GM04504 (cell line): ENCODE data around the gene IFIT5.
A peak's percentile ranks its signal among the peaks of the same experiment; 100 is the strongest.
"Not testable (repeated sequence)": the region's sequence is repeated elsewhere in the genome, so short reads cannot be mapped to it uniquely, and the experiment has no call there.

ENCODE experiments used
- DNase-seq: peaks from one replicate; pipeline ENCODE4 v3.0.0-alpha.2; 2012; ENCODE audit warnings: low read depth

IFIT5 gene

GRCh38 chr10:89414146-89414878 lies at the start of gene IFIT5:
TSS of gene IFIT5 (plus strand) at chr10:89414568. CDS start at chr10:89414799, 231 bp downstream.
- peak; percentile 48 for DNase-seq

DNA sequence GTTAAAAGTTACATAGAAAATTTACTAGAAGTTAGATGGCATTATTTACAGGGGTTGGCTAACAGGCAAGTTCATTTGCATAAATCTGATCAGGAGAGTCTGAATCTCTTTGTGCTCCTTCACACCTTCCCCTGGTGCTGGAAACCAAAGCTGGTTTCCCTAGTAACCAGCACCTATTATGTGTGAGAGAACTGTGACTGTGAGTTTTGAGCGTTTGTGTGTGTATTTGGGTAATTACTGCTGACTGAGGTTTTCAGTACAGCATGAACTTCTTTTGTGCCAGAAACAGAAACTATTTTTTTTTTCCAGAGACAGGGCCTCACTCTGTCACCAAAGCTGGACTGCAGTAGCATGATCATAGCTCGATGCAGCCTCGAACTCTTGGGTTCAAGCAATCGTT lies 46.8 kb upstream of the IFIT5 start:
- no peak for DNase-seq

DNA sequence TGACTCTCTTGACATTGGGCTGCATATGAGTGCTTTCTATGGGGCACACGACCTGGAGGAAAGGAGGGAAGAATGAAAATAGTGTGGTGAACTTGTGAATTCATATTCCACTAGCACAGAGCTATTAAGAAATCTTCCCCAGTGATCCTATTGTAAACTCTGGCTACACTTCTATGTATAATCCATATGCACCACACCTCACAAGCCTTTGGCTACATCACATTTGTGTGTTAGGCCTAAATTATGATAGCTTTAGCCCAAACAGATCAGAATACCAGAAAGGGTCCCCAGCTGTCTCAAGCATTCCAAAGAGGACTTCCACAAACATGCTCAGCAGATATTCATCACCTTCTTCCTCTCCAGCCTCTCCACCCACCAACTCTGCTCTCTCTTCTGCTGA lies 46.2 kb upstream of the IFIT5 start:
- no peak for DNase-seq

GRCh38 chr10:89369156-89370105 lies 44.9 kb upstream of the IFIT5 start:
- no peak for DNase-seq

- DNase-seq = no peak
Measured at GRCh38 chr10:89371079-89371478, 43.3 kb upstream of the IFIT5 start.

DNA sequence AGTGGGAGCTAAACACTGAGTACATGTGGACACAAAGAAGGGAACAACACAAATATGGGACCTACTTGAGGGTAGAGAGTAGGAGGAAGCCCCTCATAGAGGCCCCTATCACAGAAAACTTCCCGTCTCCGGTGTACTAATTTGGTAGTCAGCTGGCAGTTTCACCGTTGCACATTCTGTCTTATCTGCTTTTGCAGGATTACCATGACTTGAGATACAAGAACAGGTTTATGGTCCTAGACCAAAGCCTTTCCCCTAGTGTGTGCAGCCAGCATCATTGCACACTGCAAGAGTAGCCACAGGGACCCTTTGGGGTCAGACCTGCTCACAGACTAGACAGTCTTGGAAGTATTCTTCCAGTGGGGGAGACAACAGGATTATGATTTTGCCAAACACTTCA lies 42.4 kb upstream of the IFIT5 start:
- no peak for DNase-seq

DNA sequence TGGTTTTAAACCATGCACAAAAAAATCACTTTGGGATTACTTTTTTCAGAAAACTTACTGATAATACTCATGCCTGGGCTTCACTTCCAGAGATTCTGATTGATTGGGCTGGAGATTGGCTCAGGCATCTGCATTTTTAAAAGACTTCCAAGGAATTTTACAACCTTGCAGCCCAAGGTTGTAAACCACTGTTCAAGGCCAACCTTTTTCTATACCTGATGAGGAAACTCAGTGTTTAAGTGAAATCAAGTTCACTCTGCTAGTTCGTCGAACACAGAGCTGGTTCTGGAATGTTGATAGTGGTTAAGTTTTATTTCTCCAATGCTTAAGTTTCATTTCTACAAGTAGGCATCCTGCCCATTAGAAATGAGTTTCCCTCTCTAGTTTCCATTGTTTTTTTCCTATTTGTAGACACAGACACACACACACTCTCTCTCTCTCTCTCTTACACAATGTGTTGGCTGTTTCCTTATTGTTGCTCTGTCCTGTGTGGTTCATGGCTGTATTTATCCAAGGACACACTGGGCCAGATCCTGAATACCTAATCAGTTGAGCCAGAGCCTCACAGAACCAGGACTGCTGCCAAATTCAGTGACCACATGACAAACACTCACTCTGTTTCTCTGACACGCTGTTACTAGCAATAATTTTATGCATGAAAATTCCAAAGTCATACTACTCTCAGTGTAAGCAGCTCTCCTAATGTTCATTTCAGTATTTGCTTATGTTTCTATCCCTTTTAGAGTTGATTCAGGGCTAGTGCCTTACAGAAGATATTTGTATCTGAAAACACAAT lies 40.3 kb upstream of the IFIT5 start:
- peak; percentile 97 for DNase-seq

- no peak for DNase-seq
Measured at GRCh38 chr10:89374713-89375141, 39.6 kb upstream of the IFIT5 start.

- no peak for DNase-seq
Measured at GRCh38 chr10:89377705-89378637, 36.4 kb upstream of the IFIT5 start, which contains the start of gene IFIT1B. TSS of gene IFIT1B (plus strand) at chr10:89378056. CDS start at chr10:89378136, 80 bp downstream.

GRCh38 chr10:89379103-89379502 lies 35.3 kb upstream of the IFIT5 start:
- DNase-seq = no peak

DNA sequence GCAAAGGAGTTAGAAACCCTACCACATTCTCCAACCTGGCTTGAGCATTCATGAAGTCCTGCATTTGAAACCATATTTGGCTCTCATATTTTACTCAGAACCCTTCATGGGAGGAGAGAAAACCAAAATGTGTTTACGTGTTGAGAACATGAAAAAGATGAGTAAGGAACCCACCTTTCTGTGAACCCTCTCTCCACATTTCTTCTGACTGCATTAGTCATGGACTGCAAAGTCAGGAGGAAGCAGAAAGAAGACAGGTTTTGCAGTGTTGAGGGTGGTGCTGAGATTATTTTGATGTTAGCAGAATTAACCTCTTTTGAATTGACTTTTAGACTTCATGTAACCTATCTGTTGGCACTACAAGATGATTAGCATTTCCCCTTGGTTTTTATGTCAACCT lies 31.6 kb upstream of the IFIT5 start:
- DNase-seq = no peak

- DNase-seq = no peak
Measured at GRCh38 chr10:89384474-89385340, 29.7 kb upstream of the IFIT5 start.

- DNase-seq = no peak
Measured at GRCh38 chr10:89388806-89389205, 25.6 kb upstream of the IFIT5 start.

DNA sequence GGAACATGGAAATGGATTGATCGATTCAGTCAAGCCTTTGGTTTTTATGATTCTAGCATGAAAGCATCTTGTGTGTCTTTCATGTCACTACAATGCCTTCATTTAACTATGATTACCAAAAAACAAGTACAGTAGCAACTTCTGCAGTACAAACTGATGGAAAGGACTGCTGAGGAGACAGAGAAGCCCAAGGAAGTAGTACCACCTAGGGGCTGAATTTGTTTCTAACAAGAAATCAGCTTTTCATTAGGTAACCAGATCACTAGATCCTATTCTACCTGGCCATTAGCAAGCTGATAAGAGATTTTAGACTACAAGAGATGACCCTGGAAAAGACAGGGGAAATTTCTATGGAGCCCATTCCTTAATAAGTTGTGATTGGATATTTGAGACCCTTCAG lies 25.1 kb upstream of the IFIT5 start:
- no peak for DNase-seq

DNA sequence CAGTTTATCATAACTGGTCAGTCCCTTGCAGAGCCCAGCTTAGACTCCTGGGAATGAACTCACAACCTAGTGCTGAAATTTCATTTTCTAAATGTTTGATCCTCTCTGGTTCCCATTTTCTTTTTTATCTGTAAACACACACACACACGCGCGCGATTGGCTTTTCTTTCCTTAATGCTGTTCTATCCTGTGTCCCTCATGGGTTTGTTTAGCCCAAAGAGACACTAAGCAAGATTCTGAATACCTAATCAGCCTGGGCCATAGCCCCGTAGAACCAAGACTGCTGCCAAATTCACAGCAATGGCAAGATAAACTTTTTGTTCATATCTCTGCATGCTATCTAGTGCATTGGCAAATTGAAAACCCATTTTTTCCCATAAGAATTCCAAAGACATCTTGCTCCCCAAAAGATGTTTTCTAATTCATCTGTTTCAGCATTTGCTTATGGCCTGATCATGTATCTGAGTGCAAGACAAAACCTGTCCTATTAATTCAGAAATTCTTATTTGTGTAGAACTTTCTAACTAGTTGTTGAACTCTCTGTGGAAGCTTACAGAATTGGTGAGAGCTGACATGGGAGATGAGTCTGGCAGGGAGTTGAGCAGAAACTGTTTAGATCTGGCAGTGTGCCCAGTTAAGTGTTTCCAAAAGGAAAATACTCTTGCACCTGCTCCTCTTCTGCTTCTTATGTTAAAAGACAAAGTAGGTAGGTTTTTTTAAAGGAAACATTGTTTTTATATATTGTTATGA lies 23.7 kb upstream of the IFIT5 start:
- no peak for DNase-seq

- not testable (repeated sequence) for DNase-seq
Measured at GRCh38 chr10:89391226-89391576, 23.2 kb upstream of the IFIT5 start.

DNA sequence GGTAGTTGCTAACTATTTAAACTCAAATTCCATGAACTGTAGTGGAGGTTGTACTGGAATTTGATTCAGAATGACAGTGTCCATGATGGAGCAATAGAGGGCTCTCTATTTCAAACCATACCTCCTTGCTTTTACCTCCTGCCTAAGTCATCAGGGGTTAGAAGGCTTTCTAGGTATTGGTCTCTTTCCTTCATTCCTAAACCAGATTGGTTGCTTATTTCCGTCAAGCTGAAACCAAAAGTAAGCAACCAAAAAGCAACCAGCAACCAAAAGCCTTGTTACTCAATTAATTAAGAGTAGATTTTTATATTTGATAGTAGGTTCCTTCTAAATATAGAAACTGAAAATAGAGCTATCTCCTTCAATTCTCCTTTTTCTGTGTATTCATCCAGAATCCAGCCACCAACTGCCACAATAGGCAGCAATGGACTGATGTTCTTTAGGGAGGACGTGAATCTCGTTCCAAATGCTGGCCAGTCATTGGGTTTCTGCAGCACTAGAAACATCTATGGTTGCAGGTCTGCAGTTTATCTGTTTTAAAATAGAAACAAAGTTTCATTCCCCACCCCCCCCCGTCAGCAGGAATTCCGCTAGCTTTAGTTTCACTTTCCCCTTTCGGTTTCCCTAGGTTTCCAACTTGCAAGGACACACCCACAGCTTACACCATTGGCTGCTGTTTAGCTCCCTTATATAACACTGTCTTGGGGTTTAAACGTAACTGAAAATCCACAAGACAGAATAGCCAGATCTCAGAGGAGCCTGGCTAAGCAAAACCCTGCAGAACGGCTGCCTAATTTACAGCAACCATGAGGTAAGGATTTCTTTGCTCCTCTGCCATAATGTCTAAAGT lies 22.2 kb upstream of the IFIT5 start, which contains the start of gene IFIT1:
Gene IFIT1, plus strand, starts transcription at position 717 of the 850 bp plus-strand sequence. Its CDS starts 90 bp downstream, at position 807.
- peak; percentile 68 for DNase-seq

DNA sequence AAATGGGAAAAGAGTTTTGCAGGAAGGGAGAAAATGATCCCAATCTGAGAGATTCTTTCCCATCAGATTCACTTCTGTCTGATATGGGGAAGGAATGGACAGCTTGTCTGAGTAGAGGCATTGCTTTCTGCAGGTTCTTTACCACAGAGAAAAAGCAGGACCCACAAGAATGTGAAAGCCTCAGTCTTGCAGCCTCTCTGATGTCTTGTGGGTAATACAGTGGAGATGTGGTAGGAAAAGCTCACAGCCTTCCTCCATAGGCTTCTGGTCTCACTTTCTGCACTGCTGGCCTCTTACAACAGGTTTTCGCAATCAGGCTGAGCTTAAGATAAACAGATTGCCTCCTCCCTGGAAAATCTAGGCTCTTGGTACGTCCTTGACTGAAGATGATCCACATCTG lies 21.4 kb upstream of the IFIT5 start:
- DNase-seq = peak; percentile 66
